GM18502 (cell line): ENCODE results near the gene CHRNB2.

ENCODE experiments used
- ATAC-seq: cut with Tn5 transposase; IDR thresholded peaks from one replicate; pipeline ENCODE4 v1.9.1; 2021; ENCODE audit warnings: mild to moderate bottlenecking; ENCODE audit not compliant: unreplicated experiment, poor library complexity

CHRNB2 gene

GRCh38 chr1:154577346-154578057 lies 9.9 kb downstream of the CHRNB2 start:
- ATAC-seq, result no peak

DNA sequence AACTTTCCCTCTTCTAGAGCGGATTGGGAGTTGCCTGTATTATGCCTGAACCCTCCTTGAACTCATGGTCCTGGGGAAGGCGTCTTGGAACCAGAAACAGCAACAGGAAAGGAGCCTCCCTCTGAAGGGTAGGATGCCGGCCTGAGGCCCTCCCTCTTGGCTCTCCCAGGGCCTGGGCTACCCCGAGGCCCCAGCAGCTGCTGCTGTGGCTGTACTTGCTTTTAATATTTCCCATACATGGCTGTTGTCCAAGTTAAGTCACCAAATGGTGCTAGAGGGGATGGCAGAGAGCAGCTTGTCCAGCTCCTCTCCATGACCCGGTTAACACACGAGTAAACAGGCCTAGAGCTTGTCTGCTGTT lies 10.5 kb downstream of the CHRNB2 start:
- no peak for ATAC-seq

GRCh38 chr1:154579374-154579773 lies 11.8 kb downstream of the CHRNB2 start:
- no peak for ATAC-seq

DNA sequence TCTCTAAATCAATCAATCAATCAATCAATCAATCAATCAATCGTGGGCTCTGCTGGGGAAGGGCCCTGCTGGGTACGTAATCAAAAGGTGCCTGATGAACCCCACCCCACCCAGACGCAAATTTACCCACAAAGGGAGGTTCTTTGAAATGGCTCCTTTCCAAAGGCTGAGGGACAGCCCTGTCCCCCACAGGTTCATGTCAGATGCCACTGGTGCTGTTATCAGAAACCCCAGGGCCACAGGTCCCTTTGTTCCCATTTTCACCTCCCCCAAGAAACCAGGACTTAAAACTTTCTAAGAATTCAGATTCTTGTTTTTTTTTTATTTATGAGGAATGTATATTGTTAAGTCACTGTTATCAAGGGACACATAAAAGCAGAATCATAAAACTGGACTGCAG lies 14.2 kb downstream of the CHRNB2 start:
- no peak for ATAC-seq

GRCh38 chr1:154582885-154583284 lies 15.3 kb downstream of the CHRNB2 start:
- no peak for ATAC-seq

GRCh38 chr1:154583773-154584172 lies 16.2 kb downstream of the CHRNB2 start:
- no peak for ATAC-seq

GRCh38 chr1:154584267-154584994 lies 16.9 kb downstream of the CHRNB2 start:
- no peak for ATAC-seq

DNA sequence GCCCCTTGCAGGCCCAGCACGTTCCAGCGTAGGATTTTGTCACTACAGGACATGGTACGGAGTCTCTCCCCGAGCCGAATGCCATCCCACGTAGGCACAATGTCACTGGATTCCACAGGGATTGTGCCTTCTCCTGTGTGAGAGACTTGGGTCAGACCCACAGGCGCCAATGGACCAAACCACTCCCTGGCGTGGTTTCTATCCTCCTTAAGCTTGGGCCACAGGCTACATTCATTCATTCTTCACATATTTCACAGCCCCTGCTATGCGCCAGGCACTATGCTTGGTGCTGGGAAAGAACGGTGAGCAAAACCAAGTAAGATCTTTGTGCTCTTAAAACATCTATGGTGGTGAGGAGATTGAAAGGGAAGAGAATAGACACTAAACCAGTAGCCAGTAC lies 18.7 kb downstream of the CHRNB2 start:
- ATAC-seq, result no peak

GRCh38 chr1:154586641-154587040 lies 19.1 kb downstream of the CHRNB2 start:
- ATAC-seq, result no peak

DNA sequence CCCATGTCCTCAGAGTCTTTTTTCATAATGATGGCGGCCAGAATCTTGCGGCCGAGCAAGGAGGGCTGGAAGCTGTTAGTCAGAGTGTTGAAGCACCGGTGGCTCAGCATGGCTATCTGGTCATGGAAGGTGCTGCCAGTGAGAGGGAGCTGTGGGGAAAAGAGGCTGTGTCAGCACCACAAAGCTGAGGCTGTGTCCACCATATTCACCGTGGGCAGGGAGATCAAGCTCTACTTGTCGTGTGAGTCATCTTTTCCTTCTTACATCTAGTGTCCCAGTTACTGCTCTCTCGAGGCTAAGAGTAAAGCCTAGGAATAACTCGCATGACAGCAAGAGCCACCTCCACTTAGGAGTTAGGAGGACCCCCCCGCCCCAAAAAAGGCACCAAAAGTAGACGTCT lies 22.2 kb downstream of the CHRNB2 start:
- no peak for ATAC-seq

DNA sequence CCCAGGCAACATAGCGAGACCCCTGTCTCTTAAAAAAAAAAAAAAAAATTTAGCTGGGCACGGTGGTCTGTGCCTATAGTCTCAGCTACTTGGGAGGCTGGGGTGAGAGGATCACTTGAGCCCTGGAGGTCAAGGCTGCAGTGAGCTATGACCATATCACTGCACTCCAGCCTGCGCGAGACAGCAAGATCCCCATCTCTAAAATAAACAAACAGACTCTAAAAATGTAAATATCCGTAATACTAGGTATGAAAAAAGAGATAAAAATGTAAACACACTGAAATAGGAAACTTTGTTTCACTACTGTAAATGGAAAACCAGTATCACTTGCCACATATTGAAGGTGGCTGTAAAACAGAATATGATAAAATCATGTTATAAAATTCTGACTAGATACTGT lies 23.2 kb downstream of the CHRNB2 start:
- no peak for ATAC-seq

DNA sequence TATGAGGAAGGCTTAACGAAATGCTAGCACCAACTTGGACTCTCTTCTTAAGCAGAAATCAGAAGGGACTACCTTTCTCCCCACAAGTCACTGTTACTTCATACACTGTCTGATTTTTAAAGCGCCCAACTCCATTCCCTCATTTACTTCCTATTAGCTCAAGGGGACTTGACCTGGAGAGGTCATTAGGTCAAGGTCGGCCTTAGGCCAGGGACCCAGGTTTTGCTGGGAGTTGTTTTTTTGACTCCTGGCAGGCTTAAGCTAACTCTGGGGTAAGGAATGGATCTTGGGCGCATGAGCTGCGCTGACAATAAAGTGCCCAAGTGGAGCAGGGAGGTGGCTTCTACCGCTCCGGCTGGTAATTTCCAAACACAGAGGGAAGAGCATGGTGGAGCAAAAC lies 23.6 kb downstream of the CHRNB2 start:
- no peak for ATAC-seq

DNA sequence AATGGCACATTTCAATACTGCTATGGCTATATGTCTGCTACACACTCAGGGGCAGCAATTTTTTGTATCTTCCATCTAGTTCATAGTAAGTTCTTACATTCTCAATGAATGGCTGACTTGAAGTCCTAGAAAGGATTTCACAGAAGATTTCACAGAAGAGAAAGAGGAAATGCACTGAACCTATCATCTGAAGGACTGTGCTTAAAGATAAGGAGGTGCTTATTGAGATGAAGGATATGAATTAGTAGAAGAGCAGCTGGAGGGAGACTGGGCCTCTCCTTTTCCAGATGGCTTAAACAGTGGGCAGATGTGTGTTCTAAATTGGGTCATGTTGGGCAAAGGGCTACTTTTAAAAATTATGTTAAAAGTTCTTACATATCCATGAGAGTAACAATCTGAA lies 25.8 kb downstream of the CHRNB2 start:
- no peak for ATAC-seq

DNA sequence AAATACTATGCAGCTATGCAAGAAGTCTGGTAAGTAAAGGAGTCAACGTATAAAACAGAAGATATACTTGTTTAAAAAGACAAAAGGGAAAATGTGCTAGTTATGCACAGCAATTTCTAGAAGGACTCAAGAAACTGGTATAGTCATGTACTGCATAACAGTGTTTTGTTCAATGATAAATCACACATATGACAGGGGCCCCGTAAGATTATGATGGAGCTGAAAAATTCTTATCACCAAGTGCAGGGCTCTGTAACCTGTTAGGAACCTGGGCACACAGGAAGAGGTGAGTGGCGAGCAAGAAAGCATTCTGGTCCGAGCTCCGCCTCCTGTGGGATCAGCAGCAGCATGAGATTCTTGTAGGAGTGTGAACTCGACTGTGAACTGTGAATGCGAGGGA lies 27.2 kb downstream of the CHRNB2 start:
- ATAC-seq, result no peak

GRCh38 chr1:154595621-154596020 lies 28.0 kb downstream of the CHRNB2 start:
- no peak for ATAC-seq

DNA sequence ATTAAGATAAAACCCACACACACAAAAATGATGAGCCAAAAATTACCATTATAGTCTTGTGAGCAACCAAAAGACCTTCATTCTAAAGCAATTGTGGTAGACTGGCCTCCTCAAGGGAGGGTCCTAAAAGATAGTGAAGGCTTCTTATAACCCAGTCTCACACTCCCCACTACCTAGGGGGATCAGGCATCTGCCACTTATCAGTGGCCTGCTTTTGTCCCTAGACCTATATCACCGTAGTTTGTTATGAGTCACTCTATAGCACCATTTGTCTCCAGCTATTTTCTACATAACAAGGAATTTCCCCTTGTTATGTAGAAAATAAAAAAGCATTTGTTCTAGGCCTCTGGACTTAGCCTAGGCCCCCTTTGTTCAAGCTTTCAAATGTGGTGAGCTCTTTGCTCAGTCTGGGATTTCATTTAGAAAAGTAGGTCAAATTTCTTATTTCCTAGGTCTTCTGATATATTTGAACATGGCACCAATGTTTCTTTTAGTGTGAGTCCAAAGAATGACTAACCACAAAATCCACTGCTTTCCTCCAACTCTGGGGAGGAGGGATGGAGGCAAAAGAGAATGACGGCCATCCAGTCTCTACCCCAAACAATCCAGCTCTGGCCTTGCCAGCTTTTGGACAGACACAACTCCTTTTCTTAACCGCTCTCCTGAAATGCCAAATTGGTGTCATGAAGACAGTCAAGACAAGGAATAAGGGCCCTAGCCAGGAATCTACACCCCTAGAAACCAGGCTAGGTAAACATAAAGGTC lies 31.5 kb downstream of the CHRNB2 start:
- no peak for ATAC-seq

DNA sequence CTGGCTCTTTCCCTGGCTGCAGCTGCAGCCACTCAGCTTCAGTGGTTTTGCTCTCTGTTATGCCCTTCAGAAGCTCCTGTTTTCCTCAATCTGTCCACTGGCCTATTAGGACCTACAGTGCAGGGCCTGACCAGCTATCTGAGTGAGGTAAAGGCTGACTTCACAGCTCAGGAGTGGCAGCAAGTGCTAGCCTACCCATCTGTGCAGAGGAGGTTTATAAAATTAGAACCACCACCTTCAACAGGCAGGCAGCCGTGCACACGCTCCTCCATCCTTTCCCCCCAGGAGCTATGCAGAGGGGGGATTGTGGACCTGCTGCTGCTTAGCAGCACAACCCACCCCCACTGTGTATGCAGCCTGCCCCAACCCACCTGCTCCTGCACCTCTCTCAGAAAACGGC lies 32.1 kb downstream of the CHRNB2 start:
- no peak for ATAC-seq

DNA sequence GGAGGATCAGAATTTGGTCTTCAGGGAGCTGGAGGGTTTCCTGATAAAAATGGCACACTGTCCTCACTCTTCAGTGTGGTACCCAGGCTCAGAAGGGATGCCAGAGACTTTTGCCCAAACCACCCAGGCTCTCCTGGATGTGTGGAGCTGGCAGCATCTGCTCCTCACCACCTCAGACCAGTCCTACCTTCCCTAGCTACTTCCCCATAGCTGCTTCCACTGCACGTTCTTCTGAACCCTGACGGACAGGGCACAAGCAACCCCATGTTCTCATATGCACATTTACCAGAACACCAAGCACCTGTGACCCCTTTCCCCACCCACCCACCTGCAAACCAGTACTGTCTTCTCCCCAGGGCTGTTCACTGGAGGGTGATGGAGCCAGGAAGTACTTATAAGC lies 35.7 kb downstream of the CHRNB2 start:
- no peak for ATAC-seq

GRCh38 chr1:154605534-154605933 lies 38.0 kb downstream of the CHRNB2 start:
- no peak for ATAC-seq

- ATAC-seq, result peak; percentile 7
Observed at GRCh38 chr1:154607106-154607608, 39.6 kb downstream of the CHRNB2 start.
